ENCODE data around the gene STOML3.

DNA sequence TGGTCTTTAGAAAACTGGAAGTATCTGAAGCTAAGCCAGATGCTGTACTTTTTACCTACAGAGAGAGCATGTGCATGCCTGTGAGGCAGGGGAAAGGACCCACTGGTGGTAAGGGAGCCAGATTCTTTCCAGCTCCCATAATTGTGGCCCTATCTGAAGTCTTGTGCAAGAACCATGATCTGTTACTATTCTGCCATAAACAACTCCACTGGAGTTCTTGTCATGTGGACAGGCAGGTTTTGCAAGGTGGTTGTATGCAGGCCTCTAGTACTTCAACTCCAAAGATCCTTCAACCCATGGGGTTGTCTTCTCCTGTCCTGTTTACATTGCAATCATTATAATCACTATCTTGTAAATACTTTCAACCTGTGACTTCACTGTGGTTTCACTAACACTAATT is 33.1 kb upstream of the STOML3 start:
- TF ChIP-seq, protein P1, sequence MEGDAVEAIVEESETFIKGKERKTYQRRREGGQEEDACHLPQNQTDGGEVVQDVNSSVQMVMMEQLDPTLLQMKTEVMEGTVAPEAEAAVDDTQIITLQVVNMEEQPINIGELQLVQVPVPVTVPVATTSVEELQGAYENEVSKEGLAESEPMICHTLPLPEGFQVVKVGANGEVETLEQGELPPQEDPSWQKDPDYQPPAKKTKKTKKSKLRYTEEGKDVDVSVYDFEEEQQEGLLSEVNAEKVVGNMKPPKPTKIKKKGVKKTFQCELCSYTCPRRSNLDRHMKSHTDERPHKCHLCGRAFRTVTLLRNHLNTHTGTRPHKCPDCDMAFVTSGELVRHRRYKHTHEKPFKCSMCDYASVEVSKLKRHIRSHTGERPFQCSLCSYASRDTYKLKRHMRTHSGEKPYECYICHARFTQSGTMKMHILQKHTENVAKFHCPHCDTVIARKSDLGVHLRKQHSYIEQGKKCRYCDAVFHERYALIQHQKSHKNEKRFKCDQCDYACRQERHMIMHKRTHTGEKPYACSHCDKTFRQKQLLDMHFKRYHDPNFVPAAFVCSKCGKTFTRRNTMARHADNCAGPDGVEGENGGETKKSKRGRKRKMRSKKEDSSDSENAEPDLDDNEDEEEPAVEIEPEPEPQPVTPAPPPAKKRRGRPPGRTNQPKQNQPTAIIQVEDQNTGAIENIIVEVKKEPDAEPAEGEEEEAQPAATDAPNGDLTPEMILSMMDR (conservative IDR thresholded peaks at IDR 0.05): no peak
- TF ChIP-seq ZFX (IDR thresholded peaks at IDR 0.05): no peak
